DMS153 (cell line): ENCODE measurements around the gene MEG3.

Source experiments
- DNase-seq: peaks from one replicate; lab custom pipeline; 2025; lab: John Stamatoyannopoulos, UW

MEG3 gene

DNA sequence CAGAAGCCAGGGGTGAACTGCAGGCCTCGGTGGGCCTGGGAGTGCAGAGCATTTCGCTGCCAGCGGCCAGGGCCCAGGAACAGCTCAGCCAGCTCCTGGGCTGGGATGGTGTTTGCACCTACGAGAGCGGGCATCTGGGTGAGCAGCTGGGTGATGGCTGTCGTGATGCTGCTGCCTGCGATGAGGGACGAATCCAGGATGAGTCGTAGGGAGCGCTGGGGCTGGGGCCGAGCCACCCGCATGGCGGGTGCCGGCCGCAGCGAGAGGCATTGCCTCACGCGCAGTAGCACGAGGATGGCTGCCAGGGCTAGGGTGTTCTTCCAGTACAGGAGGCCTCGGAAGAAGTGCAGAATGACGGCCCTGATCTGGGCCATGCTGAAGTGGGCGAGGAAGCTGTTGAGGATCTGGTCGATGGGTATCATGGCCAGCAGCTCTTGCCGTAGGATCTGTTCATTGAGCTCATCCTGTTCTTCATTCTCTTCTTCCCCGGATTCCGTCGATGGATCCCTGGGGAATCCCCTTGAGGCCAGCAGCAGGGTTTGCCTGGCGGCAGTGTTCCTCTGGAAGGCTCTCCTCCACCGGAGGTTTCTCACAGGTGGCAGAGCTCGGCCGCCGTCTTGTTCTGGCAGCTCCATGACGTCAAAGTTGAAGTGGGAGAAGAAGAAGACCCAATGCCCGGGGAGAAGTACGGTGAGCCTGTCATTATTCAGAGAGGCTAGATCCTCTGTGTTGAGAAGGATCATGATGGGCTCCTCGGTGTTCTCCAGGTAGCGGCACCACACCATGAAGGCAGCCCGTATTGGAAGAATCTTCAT is 55.5 kb downstream of the MEG3 start:
- DNase-seq: no peak

DNA sequence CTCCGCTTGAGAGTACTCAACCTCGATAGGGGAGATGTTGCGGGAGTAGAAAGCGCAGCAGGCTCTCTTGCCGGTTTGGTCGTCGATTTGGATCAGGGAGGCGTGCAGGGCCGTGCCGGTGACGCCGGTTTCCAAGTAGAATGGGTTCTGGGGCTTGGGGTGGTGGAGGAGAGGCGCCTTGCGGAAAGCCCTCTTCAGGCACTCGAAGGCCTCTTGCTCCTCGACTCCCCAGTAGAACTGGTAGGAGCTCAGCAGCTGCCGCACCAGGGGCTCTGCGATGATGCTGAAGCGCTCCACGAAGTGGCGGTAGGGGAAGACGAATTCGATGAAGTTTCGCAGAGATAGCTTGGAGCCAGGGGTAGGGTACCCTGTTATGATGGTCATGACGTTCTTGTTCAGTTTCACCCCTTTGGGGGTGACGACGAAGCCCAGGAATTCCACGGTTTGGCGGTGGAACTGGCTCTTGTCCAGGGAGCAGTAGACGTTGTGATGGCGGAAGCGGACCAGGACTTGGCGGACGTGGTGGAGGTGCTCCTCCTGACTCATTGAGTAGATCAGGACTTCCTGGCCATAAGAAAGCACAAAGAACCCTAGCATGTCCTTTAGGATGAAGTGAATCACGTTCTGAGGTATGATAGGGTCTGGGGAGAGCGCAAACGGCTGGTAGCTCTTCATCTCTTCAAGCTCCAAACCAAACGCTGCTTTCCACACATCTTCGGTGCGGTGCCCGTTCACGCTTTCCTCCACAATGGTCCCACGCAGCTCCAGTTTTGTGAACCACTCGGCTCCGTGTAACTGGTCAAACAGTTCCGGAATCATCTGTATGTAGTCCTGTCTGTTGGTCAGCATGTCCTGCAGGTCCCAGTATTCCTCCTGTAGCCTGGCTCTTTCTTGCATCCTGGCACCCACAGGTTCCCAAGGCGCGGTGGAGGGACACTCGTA is 56.4 kb downstream of the MEG3 start:
- DNase-seq: no peak

DNA sequence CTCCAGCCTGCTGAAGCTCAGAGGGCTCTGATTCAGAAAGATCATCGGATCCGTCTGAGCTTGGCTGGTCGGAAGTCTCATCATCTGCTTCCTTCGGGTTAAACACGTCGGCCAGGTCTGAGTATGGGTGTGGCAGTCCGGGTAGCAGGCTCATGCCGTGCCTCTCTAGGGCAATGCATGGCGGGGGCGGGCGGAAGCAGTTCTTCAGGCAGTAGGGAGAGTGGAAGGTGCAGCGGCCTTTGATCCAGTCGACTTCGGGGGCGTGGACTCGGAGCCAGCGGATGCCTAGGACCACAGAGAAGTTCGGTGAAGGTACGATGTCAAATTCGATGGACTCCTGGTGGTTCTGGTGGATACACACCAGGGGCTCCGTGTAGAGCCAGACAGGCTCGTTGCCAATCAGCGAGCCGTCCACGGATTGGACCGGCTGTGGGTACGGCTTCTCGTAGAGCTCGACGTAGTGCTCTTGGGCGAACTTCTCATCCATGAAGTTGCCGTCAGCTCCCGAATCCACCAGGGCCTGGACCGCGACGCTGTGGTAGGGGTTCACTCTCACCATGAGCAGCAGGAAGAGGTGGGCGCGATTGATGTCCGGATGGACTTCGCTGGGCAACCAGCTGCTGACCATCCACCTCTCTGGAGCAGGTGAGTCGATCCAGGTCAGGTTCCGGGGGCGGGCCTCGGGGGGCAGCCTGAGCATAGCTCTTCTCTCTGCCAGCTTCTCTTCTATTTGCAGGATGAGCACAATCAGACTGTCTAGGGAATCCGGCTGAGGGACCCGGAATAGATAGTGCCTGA is 57.3 kb downstream of the MEG3 start:
- no peak for DNase-seq

DNA sequence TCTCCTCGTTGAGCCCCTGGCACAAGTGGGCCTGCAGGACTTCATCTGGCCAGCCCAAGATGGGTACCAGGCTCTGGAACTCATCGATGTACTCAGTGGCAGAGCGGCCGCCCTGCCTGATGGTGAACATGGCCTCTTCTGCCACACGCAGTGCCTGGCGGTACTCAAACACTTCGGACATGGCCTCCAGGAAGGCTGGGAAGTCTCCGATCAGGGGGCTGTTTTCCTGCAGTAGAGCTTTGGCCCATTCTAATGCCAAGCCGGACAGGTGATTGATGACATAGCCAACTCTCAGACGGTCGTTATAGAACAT is 57.8 kb downstream of the MEG3 start:
- no peak for DNase-seq

DNA sequence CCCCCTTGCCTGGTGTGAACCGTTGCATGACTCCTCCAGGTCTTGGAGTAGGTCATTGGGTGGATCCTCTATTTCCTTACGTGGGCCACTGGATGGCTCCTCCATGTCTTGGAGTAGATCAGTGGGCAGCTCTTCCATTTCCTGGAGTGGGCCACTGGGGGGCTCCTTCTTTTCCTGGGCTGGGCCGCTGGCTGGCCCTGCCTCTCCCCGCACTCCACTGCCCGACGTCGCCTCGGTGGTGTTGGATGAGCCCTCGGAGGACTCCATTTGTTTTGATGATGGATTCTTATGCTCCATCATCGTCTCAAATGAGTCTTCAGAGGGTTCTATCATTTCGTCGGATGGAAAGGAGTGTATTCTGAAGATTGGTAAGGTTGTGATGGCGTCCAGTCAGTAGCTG is 58.5 kb downstream of the MEG3 start:
- DNase-seq: no peak

- DNase-seq: no peak
These were observed 59.3 kb downstream of the MEG3 start for GRCh38 chr14:100885196-100885595.

DNA sequence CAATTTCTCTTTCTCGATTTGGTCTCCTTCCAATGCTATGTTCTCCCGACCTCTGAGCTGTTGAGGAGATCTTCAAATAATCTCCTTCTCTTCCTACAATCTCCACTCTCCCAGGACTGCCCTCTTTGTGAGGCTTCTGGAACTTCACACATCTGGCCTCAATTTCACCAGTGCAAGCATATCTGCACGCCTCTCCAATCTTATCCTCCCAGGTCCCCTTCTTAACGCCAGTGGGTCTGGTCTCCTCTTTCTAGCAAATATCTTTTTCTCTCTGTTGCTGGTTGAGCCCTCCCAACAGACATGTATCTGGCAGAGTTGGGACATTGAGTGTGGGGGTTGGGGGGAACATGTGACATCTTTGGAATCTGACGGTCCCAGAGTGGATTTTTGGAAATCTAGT is 59.7 kb downstream of the MEG3 start:
- no peak for DNase-seq

DNA sequence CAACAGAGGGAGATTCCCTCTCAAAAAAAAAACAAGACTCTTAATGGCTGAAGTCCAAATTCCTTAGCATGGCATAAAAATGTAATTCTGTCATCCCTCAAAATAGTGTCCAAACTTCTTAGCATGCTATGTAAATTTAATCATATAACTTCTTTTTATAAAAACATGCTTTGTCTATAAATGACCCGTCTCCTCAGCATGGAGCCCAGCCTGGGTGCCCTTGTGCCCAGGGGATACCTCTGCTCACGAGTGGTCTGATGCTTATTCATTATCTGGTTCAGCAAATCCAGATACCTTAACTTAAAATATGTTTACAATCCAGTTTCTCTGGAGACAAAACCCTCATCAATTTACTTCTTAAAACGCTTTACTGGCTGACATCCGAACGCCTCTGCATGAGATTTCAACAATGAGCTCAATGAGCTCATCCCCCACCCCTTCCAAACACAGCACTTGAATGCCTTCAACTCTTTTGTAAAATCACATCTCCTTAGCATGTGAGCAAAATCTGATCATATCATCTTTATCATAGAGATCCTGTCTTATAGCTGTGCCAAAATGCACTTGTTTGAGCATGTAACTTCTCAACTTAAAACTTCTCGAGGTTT is 61.9 kb downstream of the MEG3 start:
- no peak for DNase-seq

GRCh38 chr14:100888789-100889315 is 62.9 kb downstream of the MEG3 start:
- DNase-seq: no peak

DNA sequence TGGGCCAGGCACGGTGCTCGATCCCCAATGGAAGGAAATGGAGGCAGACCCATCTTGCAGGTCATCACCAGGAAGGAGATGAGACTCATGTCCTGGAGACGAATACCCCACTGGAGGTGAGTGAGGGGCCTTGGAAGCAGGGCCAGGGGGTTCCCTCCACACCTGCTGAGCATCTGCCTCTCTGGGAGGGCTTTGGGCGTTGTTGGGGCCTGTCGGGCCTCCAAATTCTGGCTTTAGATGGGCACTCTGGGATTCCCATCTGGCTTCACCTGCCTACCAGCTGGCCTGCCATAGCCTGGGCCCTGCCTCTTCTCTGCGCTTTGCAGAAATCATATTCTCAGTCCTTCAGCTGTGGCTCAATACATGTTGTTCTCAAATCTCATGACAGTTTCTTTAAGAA is 63.7 kb downstream of the MEG3 start:
- no peak for DNase-seq

- no peak for DNase-seq
These were observed 64.3 kb downstream of the MEG3 start for GRCh38 chr14:100890061-100890850.

- DNase-seq: no peak
These were observed 65.1 kb downstream of the MEG3 start for GRCh38 chr14:100891051-100891450.

- DNase-seq: no peak
These were observed 65.9 kb downstream of the MEG3 start for GRCh38 chr14:100891501-100892445.

- DNase-seq: no peak
These were observed 66.7 kb downstream of the MEG3 start for GRCh38 chr14:100892496-100893227.

DNA sequence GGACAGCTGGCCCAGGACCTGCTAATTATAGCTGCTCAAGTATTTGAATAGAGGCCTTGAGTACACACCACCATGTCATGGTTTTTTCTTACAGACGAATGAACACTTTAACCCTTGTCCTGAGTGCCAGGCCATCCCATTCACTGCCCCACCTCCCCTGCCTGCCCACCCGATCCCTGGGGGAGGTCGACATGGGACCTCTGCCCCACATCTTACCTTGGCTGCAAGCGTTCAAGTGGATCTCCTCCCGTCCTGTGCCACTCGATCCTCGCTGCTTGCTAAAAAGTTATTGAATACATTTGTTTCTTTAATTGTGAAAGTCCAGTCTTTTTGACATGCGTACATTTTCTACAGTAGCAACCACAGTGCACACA is 67.3 kb downstream of the MEG3 start:
- DNase-seq: no peak

- no peak for DNase-seq
These were observed 67.8 kb downstream of the MEG3 start for GRCh38 chr14:100893760-100894159.

DNA sequence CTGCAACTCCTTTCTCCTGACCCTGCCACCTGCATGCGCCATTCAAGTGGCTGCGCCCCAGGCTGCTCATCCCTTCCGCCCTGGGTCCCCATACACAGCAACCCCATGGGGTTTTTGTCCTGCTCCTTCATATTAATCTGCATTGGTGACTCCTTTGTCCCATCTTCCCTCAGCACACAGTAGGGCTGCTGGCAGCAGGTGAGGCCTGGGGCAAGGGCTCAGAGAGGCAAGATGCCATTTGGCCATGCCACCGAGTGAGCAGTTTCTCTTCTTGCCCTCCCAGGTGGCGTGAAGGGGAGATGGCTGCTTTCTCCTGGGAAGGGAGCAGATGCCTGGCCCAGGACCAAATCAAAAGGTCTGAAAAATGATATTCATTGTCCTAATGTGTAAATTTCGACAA is 68.5 kb downstream of the MEG3 start:
- no peak for DNase-seq

DNA sequence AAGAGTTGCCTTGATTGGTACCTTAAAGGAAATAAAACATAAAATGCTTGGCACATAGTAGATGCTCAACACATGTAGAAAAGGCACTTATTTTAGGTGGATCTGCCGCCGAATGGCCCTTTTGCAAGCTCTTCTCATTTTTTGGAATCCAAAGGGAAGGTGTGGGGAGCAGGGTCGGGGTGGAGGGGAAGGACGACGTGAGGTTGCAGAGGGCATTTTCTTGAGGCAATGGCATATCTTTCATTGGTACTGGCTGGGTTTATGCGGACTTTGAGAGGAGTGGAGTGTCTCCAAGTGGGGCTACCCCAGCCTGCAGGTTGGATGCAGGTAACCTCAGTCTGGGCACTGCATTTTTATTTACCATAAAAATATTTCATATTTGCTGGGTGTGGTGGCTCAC is 69.5 kb downstream of the MEG3 start:
- no peak for DNase-seq

DNA sequence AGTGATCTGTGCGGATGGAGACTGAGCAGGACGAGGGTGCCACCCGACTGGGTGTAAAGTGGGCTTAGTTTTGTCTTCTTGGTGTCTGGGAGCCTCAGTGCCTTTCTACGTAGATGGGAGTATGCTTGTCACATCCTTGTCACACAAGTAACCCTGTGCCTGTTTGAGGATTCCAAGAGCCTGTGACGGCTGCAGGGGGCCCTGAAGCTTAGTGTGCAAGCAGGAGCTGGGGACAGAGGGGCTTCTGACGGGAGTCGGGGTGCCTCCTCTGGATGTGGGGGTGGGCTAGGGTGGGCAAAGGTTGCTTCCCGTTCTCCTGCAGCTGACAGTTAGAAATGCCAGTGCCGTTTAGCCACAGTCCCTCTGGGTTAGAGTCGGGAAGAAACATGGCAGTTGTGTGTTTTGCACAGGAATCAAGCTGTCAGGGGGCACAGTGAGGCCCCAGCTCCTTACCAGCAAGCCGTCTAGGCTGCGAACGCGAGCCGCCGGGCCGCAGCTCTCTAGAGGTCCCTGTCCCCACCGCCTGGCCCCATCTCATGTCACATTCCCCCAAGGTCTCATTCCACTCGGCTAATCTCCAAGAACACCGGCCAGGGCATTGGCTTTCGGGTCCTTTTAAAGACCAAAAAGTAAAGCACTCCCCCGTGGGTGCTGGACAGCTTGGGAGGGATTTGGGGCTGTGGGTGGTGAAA is 70.6 kb downstream of the MEG3 start:
- DNase-seq: no peak
